Measurements from ENCODE around the gene SCTR. TPM values are rescaled to one million over a fixed set of nuclear protein-coding genes. Genes with fewer than 3 reads are reported as not detected.

The SCTR gene
- total RNA-seq, 1 experiment from 2014 or later = not detected

GRCh38 chr2:119448427-119449141 is 75.7 kb downstream of the SCTR start:
- DNase-seq (ENCODE audit: low read depth) = no peak

- DNase-seq (ENCODE audit: low read depth) = no peak
Measured at GRCh38 chr2:119446037-119446436, 78.2 kb downstream of the SCTR start.

- DNase-seq (ENCODE audit: low read depth) = no peak
Measured at GRCh38 chr2:119442850-119443249, 81.4 kb downstream of the SCTR start.

GRCh38 chr2:119442226-119442619 is 82.1 kb downstream of the SCTR start:
- no peak for DNase-seq (ENCODE audit: low read depth)

- DNase-seq (ENCODE audit: low read depth) = no peak
Measured at GRCh38 chr2:119441376-119442225, 82.7 kb downstream of the SCTR start.

GRCh38 chr2:119440873-119441272 is 83.4 kb downstream of the SCTR start:
- DNase-seq (ENCODE audit: low read depth) = no peak

- no peak for DNase-seq (ENCODE audit: low read depth)
Measured at GRCh38 chr2:119440501-119440870, 83.8 kb downstream of the SCTR start.

GRCh38 chr2:119439574-119440500 is 84.4 kb downstream of the SCTR start:
- no peak for DNase-seq (ENCODE audit: low read depth)

- DNase-seq (ENCODE audit: low read depth) = no peak
Measured at GRCh38 chr2:119438726-119439284, 85.5 kb downstream of the SCTR start.

- DNase-seq (ENCODE audit: low read depth) = no peak
Measured at GRCh38 chr2:119438128-119438656, 86.1 kb downstream of the SCTR start.

- no peak for DNase-seq (ENCODE audit: low read depth)
Measured at GRCh38 chr2:119436993-119437772, 87.1 kb downstream of the SCTR start.

- DNase-seq (ENCODE audit: low read depth) = no peak
Measured at GRCh38 chr2:119435953-119436297, 88.4 kb downstream of the SCTR start.

- no peak for DNase-seq (ENCODE audit: low read depth)
Measured at GRCh38 chr2:119435081-119435952, 89.0 kb downstream of the SCTR start.

- no peak for DNase-seq (ENCODE audit: low read depth)
Measured at GRCh38 chr2:119434664-119435063, 89.6 kb downstream of the SCTR start.

- DNase-seq (ENCODE audit: low read depth) = no peak
Measured at GRCh38 chr2:119433636-119434327, 90.5 kb downstream of the SCTR start.

GRCh38 chr2:119432851-119433522 is 91.3 kb downstream of the SCTR start:
- no peak for DNase-seq (ENCODE audit: low read depth)

- no peak for DNase-seq (ENCODE audit: low read depth)
Measured at GRCh38 chr2:119431976-119432850, 92.1 kb downstream of the SCTR start.

Measured in LHCN-M2 (cell line).